ENCODE results near the gene RPL18A.

RPL18A gene

DNA sequence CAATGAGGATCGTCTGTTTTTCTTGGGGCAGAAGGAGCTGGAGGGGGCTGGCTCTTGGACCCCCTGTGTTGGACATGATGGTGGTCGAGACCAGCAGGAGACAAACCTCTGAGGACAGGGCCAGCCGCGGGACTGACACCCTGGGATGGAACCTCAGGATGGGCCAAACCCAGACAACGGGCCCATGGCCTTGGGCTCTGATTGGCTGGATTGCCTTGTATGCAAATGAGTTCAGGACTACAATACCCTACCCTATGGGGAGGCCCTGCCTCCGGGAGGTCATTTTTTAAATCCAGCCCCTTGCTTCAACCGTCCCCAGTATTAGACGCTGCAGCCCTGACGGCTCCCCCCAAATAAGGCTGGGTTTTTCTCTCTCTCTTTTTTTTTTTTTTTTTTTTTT lies 34.1 kb downstream of the RPL18A start:
- no peaks in the 10 kb centered on the region for H3K79me2 ChIP-seq
- no peak overlapping the region for H3K9ac ChIP-seq
- H2AFZ ChIP-seq: no peak overlapping the region
- no peak overlapping the region for H3K4me3 ChIP-seq (ENCODE audit: low read depth, low read length)
- H3K36me3 ChIP-seq (ENCODE audit: control insufficient read depth, insufficient read depth, low read length): no peaks in the 10 kb centered on the region
- no peaks in the 10 kb centered on the region for H3K4me1 ChIP-seq
- H3K27ac ChIP-seq: no peak overlapping the region
- TF ChIP-seq, protein P1, sequence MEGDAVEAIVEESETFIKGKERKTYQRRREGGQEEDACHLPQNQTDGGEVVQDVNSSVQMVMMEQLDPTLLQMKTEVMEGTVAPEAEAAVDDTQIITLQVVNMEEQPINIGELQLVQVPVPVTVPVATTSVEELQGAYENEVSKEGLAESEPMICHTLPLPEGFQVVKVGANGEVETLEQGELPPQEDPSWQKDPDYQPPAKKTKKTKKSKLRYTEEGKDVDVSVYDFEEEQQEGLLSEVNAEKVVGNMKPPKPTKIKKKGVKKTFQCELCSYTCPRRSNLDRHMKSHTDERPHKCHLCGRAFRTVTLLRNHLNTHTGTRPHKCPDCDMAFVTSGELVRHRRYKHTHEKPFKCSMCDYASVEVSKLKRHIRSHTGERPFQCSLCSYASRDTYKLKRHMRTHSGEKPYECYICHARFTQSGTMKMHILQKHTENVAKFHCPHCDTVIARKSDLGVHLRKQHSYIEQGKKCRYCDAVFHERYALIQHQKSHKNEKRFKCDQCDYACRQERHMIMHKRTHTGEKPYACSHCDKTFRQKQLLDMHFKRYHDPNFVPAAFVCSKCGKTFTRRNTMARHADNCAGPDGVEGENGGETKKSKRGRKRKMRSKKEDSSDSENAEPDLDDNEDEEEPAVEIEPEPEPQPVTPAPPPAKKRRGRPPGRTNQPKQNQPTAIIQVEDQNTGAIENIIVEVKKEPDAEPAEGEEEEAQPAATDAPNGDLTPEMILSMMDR (IDR thresholded peaks at IDR 0.05): no peak
- H3K9me3 ChIP-seq (ENCODE audit: control insufficient read depth, low read length): no peaks in the 10 kb centered on the region
- H3K4me2 ChIP-seq (ENCODE audit: low read length): no peak overlapping the region
- no peaks in the 10 kb centered on the region for H3K27me3 ChIP-seq (ENCODE audit: control insufficient read depth, insufficient read depth, low read length)

DNA sequence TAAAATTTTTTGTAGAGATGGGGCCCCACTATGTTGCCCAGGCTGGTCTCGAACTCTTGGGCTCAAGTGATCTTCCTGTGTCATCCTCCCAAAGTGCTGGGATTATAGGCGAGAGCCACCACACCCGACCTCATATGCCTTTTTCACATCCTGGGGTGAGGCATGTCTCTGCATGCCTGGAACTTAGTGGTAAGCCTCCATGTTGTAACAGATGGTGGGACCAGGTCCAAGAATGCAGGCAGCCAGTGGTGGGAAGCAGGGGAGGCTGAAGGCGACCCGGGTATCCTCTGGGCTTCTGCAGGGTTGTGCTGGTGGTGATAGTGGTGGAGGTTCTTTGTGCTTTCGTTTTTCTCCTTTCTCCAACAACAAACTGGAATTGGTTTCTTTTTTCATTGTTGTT lies 43.0 kb downstream of the RPL18A start:
- Histone ChIP-seq H3K9me3 (ENCODE audit: control insufficient read depth, low read length) (no peaks in the 10 kb centered on the region), H3K79me2 (no peaks in the 10 kb centered on the region), H3K4me2 (ENCODE audit: low read length) (no peak overlapping the region), H3K9ac (no peak overlapping the region), H3K36me3 (ENCODE audit: control insufficient read depth, insufficient read depth, low read length) (no peaks in the 10 kb centered on the region), H3K4me1 (no peaks in the 10 kb centered on the region), H2AFZ (no peak overlapping the region), H3K27me3 (ENCODE audit: control insufficient read depth, insufficient read depth, low read length) (no peaks in the 10 kb centered on the region), H3K27ac (no peak overlapping the region), H3K4me3 (ENCODE audit: low read depth, low read length) (no peak overlapping the region)
- TF ChIP-seq, protein P1 (IDR thresholded peaks at IDR 0.05): no peak

DNA sequence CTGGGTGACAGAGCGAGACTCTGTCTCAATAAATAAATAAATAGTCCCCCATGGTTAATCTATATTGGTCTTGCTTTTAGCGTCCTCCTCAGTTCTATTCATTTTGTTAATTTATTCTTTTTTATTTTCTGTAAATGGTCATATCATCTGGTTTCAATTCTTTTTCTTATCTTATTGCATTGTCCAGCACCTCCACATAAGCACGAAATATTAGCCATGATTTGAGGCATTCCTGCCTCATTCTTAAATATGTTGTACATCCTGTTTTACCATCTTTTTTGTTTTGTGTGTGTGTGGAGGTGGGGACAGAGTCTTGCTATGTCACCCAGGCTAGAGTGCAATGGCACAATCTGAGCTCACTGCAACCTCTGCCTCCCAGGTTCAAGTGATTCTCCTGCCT lies 48.5 kb downstream of the RPL18A start:
- Histone ChIP-seq H3K79me2 (no peaks in the 10 kb centered on the region), H3K4me3 (ENCODE audit: low read depth, low read length) (no peak overlapping the region), H3K4me1 (no peaks in the 10 kb centered on the region), H2AFZ (no peak overlapping the region), H3K27me3 (ENCODE audit: control insufficient read depth, insufficient read depth, low read length) (no peaks in the 10 kb centered on the region), H3K27ac (no peak overlapping the region), H3K4me2 (ENCODE audit: low read length) (no peak overlapping the region), H3K36me3 (ENCODE audit: control insufficient read depth, insufficient read depth, low read length) (no peaks in the 10 kb centered on the region), H3K9ac (no peak overlapping the region), H3K9me3 (ENCODE audit: control insufficient read depth, low read length) (no peaks in the 10 kb centered on the region)
- TF ChIP-seq, protein P1 (IDR thresholded peaks at IDR 0.05): no peak

DNA sequence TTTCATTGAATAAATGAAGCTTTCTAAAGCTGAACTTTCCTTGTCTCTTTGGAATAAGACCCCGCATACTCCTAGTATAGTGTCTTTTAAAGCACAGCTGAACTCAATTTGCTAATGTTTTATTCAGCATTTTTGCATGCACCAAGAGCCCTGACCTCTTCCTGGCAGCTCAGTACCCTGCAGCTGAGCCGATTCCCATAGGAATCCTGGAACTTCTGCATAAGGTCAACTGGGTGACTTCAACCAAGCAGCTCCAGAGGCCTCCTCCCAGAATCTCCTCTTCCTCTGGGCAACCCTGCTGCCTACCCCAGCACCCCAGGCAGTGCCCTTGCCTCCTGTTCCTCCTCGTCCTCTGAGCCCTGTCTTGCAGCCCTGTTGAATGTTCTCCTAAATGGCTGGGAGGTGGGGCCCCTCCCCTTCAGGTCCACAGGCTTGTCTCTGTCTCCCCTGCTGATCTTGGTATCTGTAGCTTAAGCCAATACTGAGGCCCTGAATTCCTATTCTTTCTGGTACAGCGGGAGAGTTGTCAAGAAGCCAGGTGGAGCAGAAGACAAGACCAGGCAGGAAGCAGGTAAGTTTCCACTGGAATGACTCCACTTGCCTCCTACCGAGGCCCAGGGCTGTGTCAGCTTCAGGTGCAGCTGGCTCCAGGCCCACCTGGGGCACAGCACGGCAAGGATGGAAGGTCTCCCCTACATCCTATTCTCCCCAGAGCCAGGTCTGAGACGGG lies 49.5 kb downstream of the RPL18A start:
- H3K9ac ChIP-seq: no peak overlapping the region
- no peak overlapping the region for H2AFZ ChIP-seq
- no peaks in the 10 kb centered on the region for H3K79me2 ChIP-seq
- no peak overlapping the region for H3K4me2 ChIP-seq (ENCODE audit: low read length)
- H3K9me3 ChIP-seq (ENCODE audit: control insufficient read depth, low read length): no peaks in the 10 kb centered on the region
- H3K4me1 ChIP-seq: no peaks in the 10 kb centered on the region
- TF ChIP-seq, protein P1 (IDR thresholded peaks at IDR 0.05): no peak
- no peak overlapping the region for H3K4me3 ChIP-seq (ENCODE audit: low read depth, low read length)
- no peak overlapping the region for H3K27ac ChIP-seq
- no peaks in the 10 kb centered on the region for H3K27me3 ChIP-seq (ENCODE audit: control insufficient read depth, insufficient read depth, low read length)
- no peaks in the 10 kb centered on the region for H3K36me3 ChIP-seq (ENCODE audit: control insufficient read depth, insufficient read depth, low read length)

DNA sequence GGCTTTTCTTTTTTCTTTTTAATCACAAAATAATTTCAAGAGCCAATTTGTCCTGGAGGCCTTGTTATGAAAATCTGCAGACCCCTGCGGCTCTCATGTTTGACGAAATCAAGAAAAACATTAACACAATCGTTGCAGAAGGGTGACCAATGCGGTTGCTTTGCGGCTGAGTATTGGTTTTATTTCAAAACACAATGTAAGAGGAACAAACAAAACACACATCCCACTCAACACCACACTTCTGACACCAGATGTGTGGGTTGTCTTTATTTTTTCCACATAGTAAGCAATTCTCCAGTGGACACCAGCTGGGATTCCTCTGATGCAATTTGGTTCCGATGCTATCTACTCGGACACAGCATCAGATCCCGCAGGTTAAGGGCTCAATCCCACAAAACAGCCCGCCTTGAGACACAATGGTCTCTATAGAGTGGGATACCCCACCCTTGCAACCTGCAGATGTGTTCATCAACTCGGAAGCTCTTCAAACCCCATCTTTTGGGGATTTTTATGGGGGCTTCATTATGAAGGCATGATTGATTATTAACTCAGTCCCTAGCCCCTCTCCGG lies 51.2 kb downstream of the RPL18A start:
- TF ChIP-seq, protein P1 (IDR thresholded peaks at IDR 0.05): no peak
- Histone ChIP-seq H3K27ac (no peak overlapping the region), H2AFZ (no peak overlapping the region), H3K36me3 (ENCODE audit: control insufficient read depth, insufficient read depth, low read length) (no peaks in the 10 kb centered on the region), H3K9me3 (ENCODE audit: control insufficient read depth, low read length) (no peaks in the 10 kb centered on the region), H3K4me1 (no peaks in the 10 kb centered on the region), H3K27me3 (ENCODE audit: control insufficient read depth, insufficient read depth, low read length) (no peaks in the 10 kb centered on the region), H3K4me3 (ENCODE audit: low read depth, low read length) (no peak overlapping the region), H3K79me2 (no peaks in the 10 kb centered on the region), H3K4me2 (ENCODE audit: low read length) (no peak overlapping the region), H3K9ac (no peak overlapping the region)
